Activated T-cell treated with anti-CD3 and anti-CD28 coated beads for 4 hours (primary cell): ENCODE data around the gene SOX13.
A peak's percentile ranks its signal among the peaks of the same experiment; 100 is the strongest.

ENCODE experiments used
- DNase-seq: peaks from one replicate; pipeline ENCODE4 v3.0.0-alpha.2; 2020

Gene SOX13

GRCh38 chr1:204108312-204109141, 35.6 kb downstream of the SOX13 start:
- no peak for DNase-seq

GRCh38 chr1:204110894-204111633, 38.1 kb downstream of the SOX13 start:
- no peak for DNase-seq

- DNase-seq, result no peak
These were observed 40.2 kb downstream of the SOX13 start for GRCh38 chr1:204112876-204113730.

- no peak for DNase-seq
These were observed 41.0 kb downstream of the SOX13 start for GRCh38 chr1:204113896-204114295.

- DNase-seq, result no peak
These were observed 41.7 kb downstream of the SOX13 start for GRCh38 chr1:204114606-204115005.

- DNase-seq, result no peak
These were observed 42.2 kb downstream of the SOX13 start for GRCh38 chr1:204115116-204115515.

GRCh38 chr1:204116539-204116938, 43.6 kb downstream of the SOX13 start:
- DNase-seq, result no peak

- no peak for DNase-seq
These were observed 49.1 kb downstream of the SOX13 start for GRCh38 chr1:204121840-204122555.

GRCh38 chr1:204123376-204123775, 50.5 kb downstream of the SOX13 start:
- no peak for DNase-seq

- no peak for DNase-seq
These were observed 51.7 kb downstream of the SOX13 start for GRCh38 chr1:204124639-204125038.

- DNase-seq, result no peak
These were observed 52.9 kb downstream of the SOX13 start for GRCh38 chr1:204125759-204126351.

- DNase-seq, result no peak
These were observed 53.5 kb downstream of the SOX13 start for GRCh38 chr1:204126386-204126785.

GRCh38 chr1:204126956-204127355, 54.0 kb downstream of the SOX13 start:
- no peak for DNase-seq

- no peak for DNase-seq
These were observed 54.8 kb downstream of the SOX13 start for GRCh38 chr1:204127597-204128242.

GRCh38 chr1:204128464-204128963, 55.6 kb downstream of the SOX13 start:
- no peak for DNase-seq

GRCh38 chr1:204128964-204129896, 56.3 kb downstream of the SOX13 start:
- DNase-seq, result peak; percentile 23

GRCh38 chr1:204130178-204130577, 57.3 kb downstream of the SOX13 start:
- DNase-seq, result no peak

- DNase-seq, result no peak
These were observed 58.3 kb downstream of the SOX13 start for GRCh38 chr1:204130981-204131892.

- DNase-seq, result no peak
These were observed 59.1 kb downstream of the SOX13 start for GRCh38 chr1:204131978-204132377.
